H9 (cell line): ENCODE data around the gene XRCC2. TPM values are rescaled to one million over a fixed set of nuclear protein-coding genes. Genes with fewer than 3 reads are reported as not detected.
"Not testable (repeated sequence)": the region's sequence is repeated elsewhere in the genome, so short reads cannot be mapped to it uniquely, and the experiment has no call there.

ENCODE experiments used
- DNase-seq: peaks from one replicate; pipeline ENCODE4 v3.0.0-alpha.2; 2017
- H2AFZ ChIP-seq: one replicate; pipeline ENCODE4 v1.6.1; 2013; ENCODE audit warnings: mild to moderate bottlenecking, low read length, control low read depth, moderate library complexity
- H2AK5ac ChIP-seq: 2 replicates; pipeline ENCODE4 v1.6.1; 2013; ENCODE audit warnings: low read length, control low read depth, mixed read lengths; ENCODE audit not compliant: insufficient read length
- H2BK120ac ChIP-seq: one replicate; pipeline ENCODE4 v1.6.1; 2013; ENCODE audit warnings: low read depth, mild to moderate bottlenecking, low read length, control low read depth, inconsistent platforms; ENCODE audit not compliant: poor library complexity, severe bottlenecking
- H2BK12ac ChIP-seq: 2 replicates; pipeline ENCODE4 v1.6.1; 2013; ENCODE audit warnings: low read length, control low read depth, mixed read lengths, low read depth; ENCODE audit not compliant: insufficient read length
- H2BK15ac ChIP-seq: 2 replicates; pipeline ENCODE4 v1.6.1; 2013; ENCODE audit warnings: low read depth, low read length, control low read depth
- H2BK20ac ChIP-seq: one replicate; pipeline ENCODE4 v1.6.1; 2013; ENCODE audit warnings: low read depth, mild to moderate bottlenecking, low read length, control low read depth, inconsistent platforms; ENCODE audit not compliant: poor library complexity, severe bottlenecking
- H2BK5ac ChIP-seq: 2 replicates; pipeline ENCODE4 v1.6.1; 2013; ENCODE audit warnings: low read length, control low read depth, mixed read lengths; ENCODE audit not compliant: insufficient read length
- H3K14ac ChIP-seq: 2 replicates; pipeline ENCODE4 v1.6.1; 2013; ENCODE audit warnings: low read length, control low read depth; ENCODE audit not compliant: insufficient read depth
- H3K18ac ChIP-seq: 2 replicates; pipeline ENCODE4 v1.6.1; 2013; ENCODE audit warnings: low read depth, mild to moderate bottlenecking, mixed read lengths, low read length, control low read depth; ENCODE audit not compliant: insufficient read length
- H3K23ac ChIP-seq: 2 replicates; pipeline ENCODE4 v1.6.1; 2013; ENCODE audit warnings: low read length, control low read depth, mixed read lengths, low read depth; ENCODE audit not compliant: insufficient read length
- H3K23me2 ChIP-seq: 2 replicates; pipeline ENCODE4 v1.6.1; 2013; ENCODE audit warnings: low read depth, mild to moderate bottlenecking, mixed read lengths, low read length, control low read depth; ENCODE audit not compliant: insufficient read length, poor library complexity, severe bottlenecking
- H3K27ac ChIP-seq: 2 replicates; pipeline ENCODE4 v1.5.1; 2013; ENCODE audit warnings: low read length, control low read depth, mixed read lengths, low read depth; ENCODE audit not compliant: insufficient read length
- H3K27me3 ChIP-seq: 2 replicates; pipeline ENCODE4 v1.6.1; 2013; ENCODE audit warnings: low read length, control low read depth, inconsistent platforms; ENCODE audit not compliant: insufficient read depth
- H3K4ac ChIP-seq: 2 replicates; pipeline ENCODE4 v1.6.1; 2013; ENCODE audit warnings: low read depth, mild to moderate bottlenecking, control low read depth, inconsistent platforms, low read length, moderate library complexity
- H3K4me1 ChIP-seq: 2 replicates; pipeline ENCODE4 v1.6.1; 2013; ENCODE audit warnings: low read length, control low read depth, inconsistent platforms; ENCODE audit not compliant: insufficient read depth
- H3K4me2 ChIP-seq: 2 replicates; pipeline ENCODE4 v1.6.1; 2013; ENCODE audit warnings: low read length, control low read depth, mixed read lengths; ENCODE audit not compliant: insufficient read length, insufficient read depth
- H3K56ac ChIP-seq: 2 replicates; pipeline ENCODE4 v1.6.1; 2013; ENCODE audit warnings: low read depth, mild to moderate bottlenecking, mixed read lengths, low read length, control low read depth; ENCODE audit not compliant: insufficient read length
- H3K79me1 ChIP-seq: 2 replicates; pipeline ENCODE4 v1.6.1; 2013; ENCODE audit warnings: low read depth, mild to moderate bottlenecking, moderate library complexity, low read length, control low read depth, inconsistent platforms; ENCODE audit not compliant: insufficient read depth, poor library complexity, severe bottlenecking
- H3K79me2 ChIP-seq: 2 replicates; pipeline ENCODE4 v1.6.1; 2013; ENCODE audit warnings: low read length, control low read depth, inconsistent platforms; ENCODE audit not compliant: insufficient read depth
- H3K9ac ChIP-seq: 2 replicates; pipeline ENCODE4 v1.6.1; 2013; ENCODE audit warnings: low read length, control low read depth, mixed read lengths; ENCODE audit not compliant: insufficient read length; ENCODE audit errors: extremely low read depth
- H3K9me3 ChIP-seq: one replicate; pipeline ENCODE4 v1.6.1; 2013; ENCODE audit warnings: low read depth, low read length, inconsistent platforms; ENCODE audit not compliant: control insufficient read depth
- H3T11ph ChIP-seq: one replicate; pipeline ENCODE4 v1.6.1; 2013; ENCODE audit warnings: mild to moderate bottlenecking, low read length, control low read depth, inconsistent platforms
- H4K20me1 ChIP-seq: one replicate; pipeline ENCODE4 v1.6.1; 2013; ENCODE audit not compliant: control insufficient read depth, insufficient read length, insufficient read depth
- H4K5ac ChIP-seq: 2 replicates; pipeline ENCODE4 v1.6.1; 2013; ENCODE audit warnings: low read depth, mild to moderate bottlenecking, mixed read lengths, low read length, control low read depth; ENCODE audit not compliant: insufficient read length
- H4K8ac ChIP-seq: replicated peaks from 2 replicates; pipeline ENCODE4 v1.6.1; 2013; ENCODE audit warnings: low read length, control low read depth, mixed read lengths, low read depth; ENCODE audit not compliant: insufficient read length
- H4K91ac ChIP-seq: 2 replicates; pipeline ENCODE4 v1.6.1; 2013; ENCODE audit warnings: low read depth, mild to moderate bottlenecking, moderate library complexity, mixed read lengths, low read length, control low read depth; ENCODE audit not compliant: insufficient read length
- H3K27ac Mint-ChIP-seq, 3 experiments: 2 replicates in 2 of 3; 3 replicates in 1 of 3; pipeline ENCODE4 v1.8.0; 2020 to 2021; ENCODE audit warnings: mixed read lengths in 3 of 3, mild to moderate bottlenecking in 1 of 3, moderate library complexity in 1 of 3
- H3K27me3 Mint-ChIP-seq: 2 replicates; pipeline ENCODE4 v1.8.0; 2021; ENCODE audit warnings: low read depth, mild to moderate bottlenecking, moderate library complexity, mixed read lengths
- H3K36me3 Mint-ChIP-seq, 3 experiments: 2 replicates in 2 of 3; 3 replicates in 1 of 3; pipeline ENCODE4 v1.8.0; 2020 to 2021; ENCODE audit warnings: low read depth in 3 of 3, mixed read lengths in 3 of 3; ENCODE audit not compliant: insufficient read depth in 1 of 3
- H3K4me1 Mint-ChIP-seq, 2 experiments: 2 replicates each; pipeline ENCODE4 v1.8.0; 2020; ENCODE audit warnings: mixed read lengths in 2 of 2
- H3K4me3 Mint-ChIP-seq, 2 experiments: 2 replicates in 1 of 2; 3 replicates in 1 of 2; pipeline ENCODE4 v1.8.0; 2020 to 2021; ENCODE audit warnings: mild to moderate bottlenecking in 2 of 2, mixed read lengths in 2 of 2, moderate library complexity in 1 of 2
- H3K9me3 Mint-ChIP-seq, 2 experiments: 2 replicates in 1 of 2; 3 replicates in 1 of 2; pipeline ENCODE4 v1.8.0; 2020; ENCODE audit warnings: mild to moderate bottlenecking in 2 of 2, mixed read lengths in 2 of 2, moderate library complexity in 1 of 2
- WGBS: extraction: QIAGEN DNeasy Blood & Tissue Kit; methylation state at CpG from one replicate; pipeline ENCODE4 v1.1.7; 2013; ENCODE audit warnings: missing lambda C conversion rate, low lambda C conversion rate, mixed read lengths; ENCODE audit not compliant: insufficient read length; ENCODE audit errors: extremely low coverage; 5-methylcytosine and 5-hydroxymethylcytosine counted together
- total RNA-seq: library from RNA; stranded (reverse); gene quantifications from 2 replicates; pipeline ENCODE4 v1.2.1, GENCODE V29; 2021
- TF ChIP-seq, protein P1 (sequence below): fragments of 200-600 bp; sonication (generic); conservative IDR thresholded peaks from 3 replicates; pipeline ENCODE4 v1.8.0; 2021; ENCODE audit warnings: antibody characterized with exemption, mild to moderate bottlenecking

Gene XRCC2
- total RNA-seq, 1 experiment from 2014 or later, result 22.8 TPM

DNA sequence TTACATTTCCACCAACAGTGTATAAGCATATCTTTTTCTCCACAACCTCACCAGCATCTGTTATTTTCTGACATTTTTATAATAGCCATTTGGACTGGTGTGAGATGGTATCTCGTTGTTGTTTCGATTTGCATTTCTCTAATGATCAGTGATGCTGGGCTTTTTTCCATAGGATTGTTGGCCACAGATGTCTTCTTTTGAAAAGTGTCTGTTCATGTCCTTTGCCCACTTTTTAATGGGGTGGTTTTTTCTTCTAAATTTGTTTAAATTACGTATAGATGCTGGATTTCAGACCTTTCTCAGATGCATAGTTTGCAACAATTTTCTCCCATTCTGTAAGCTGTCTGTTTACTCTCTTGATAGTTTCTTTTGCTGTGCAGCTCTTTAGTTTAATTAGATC, 28.9 kb downstream of the XRCC2 start:
- Histone ChIP-seq H2BK12ac (no peak overlapping the region), H4K5ac (no peak overlapping the region), H3K4me2 (no peak overlapping the region), H2BK20ac (no peak overlapping the region), H2BK120ac (no peak overlapping the region), H4K20me1 (no peaks in the 10 kb centered on the region), H3K9ac (no peak overlapping the region), H3K18ac (no peak overlapping the region), H4K8ac (no peak overlapping the region), H3K4me1 (no peaks in the 10 kb centered on the region), H3K9me3 (no peaks in the 10 kb centered on the region), H3K27me3 (no peaks in the 10 kb centered on the region), H3K23ac (no peak overlapping the region), H2BK5ac (no peak overlapping the region), H3K79me2 (no peaks in the 10 kb centered on the region), H2AFZ (no peak overlapping the region), H2AK5ac (no peak overlapping the region), H4K91ac (no peak overlapping the region), H3K56ac (no peak overlapping the region), H3K4ac (no peak overlapping the region), H2BK15ac (no peak overlapping the region), H3K14ac (no peak overlapping the region), H3T11ph (no peak overlapping the region), H3K27ac (no peak overlapping the region), H3K23me2 (no peaks in the 10 kb centered on the region), H3K79me1 (no peaks in the 10 kb centered on the region)
- TF ChIP-seq, protein P1, sequence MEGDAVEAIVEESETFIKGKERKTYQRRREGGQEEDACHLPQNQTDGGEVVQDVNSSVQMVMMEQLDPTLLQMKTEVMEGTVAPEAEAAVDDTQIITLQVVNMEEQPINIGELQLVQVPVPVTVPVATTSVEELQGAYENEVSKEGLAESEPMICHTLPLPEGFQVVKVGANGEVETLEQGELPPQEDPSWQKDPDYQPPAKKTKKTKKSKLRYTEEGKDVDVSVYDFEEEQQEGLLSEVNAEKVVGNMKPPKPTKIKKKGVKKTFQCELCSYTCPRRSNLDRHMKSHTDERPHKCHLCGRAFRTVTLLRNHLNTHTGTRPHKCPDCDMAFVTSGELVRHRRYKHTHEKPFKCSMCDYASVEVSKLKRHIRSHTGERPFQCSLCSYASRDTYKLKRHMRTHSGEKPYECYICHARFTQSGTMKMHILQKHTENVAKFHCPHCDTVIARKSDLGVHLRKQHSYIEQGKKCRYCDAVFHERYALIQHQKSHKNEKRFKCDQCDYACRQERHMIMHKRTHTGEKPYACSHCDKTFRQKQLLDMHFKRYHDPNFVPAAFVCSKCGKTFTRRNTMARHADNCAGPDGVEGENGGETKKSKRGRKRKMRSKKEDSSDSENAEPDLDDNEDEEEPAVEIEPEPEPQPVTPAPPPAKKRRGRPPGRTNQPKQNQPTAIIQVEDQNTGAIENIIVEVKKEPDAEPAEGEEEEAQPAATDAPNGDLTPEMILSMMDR, result no peak
- H3K27ac Mint-ChIP-seq, result no peak overlapping the region
- no CpG with 5 or more reads among the region's 3 CpGs for WGBS
- no peaks in the 10 kb centered on the region for H3K4me1 Mint-ChIP-seq
- no peak overlapping the region for H3K4me3 Mint-ChIP-seq
- peaks cover 55 to 74% (median 68%) of the 10 kb centered on the region in 3 experiments for H3K36me3 Mint-ChIP-seq
- H3K9me3 Mint-ChIP-seq, result peaks cover 9 to 33% of the 10 kb centered on the region in 2 experiments; a peak in 4 of 5 replicates
- H3K27me3 Mint-ChIP-seq, result no peaks in the 10 kb centered on the region
- no peak for DNase-seq

DNA sequence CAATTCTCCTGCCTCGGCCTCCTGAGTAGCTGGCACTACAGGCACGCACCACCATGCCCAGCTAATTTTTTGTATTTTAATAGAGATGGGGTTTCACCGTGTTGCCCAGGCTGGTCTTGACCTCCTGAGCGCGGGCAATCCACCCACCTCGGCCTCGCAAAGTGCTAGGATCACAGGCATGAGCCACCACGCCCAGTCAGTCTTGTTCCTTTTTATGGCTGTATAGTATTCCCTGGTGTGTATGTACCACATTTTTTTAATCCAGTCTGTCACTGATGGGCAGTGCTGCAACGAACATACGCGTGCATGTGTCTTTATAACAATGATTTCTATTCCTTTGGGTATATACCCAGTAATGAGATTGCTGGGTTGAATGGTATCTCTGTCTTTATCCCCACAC, 29.4 kb downstream of the XRCC2 start:
- peaks cover 55 to 71% (median 65%) of the 10 kb centered on the region in 3 experiments for H3K36me3 Mint-ChIP-seq

More for the DNA sequence above, 29.4 kb downstream of the XRCC2 start:
- not testable (repeated sequence) for H3K9ac ChIP-seq, H3K4ac ChIP-seq, DNase-seq, H2BK15ac ChIP-seq, H2BK20ac ChIP-seq, H2BK12ac ChIP-seq, H3K79me1 ChIP-seq, H2AK5ac ChIP-seq, H4K5ac ChIP-seq, H2AFZ ChIP-seq, H3K4me1 Mint-ChIP-seq, H3K4me3 Mint-ChIP-seq, H4K91ac ChIP-seq, H3K79me2 ChIP-seq, H4K8ac ChIP-seq, H3T11ph ChIP-seq, H3K27ac ChIP-seq, H3K56ac ChIP-seq, H3K18ac ChIP-seq, H2BK120ac ChIP-seq, H3K14ac ChIP-seq, H2BK5ac ChIP-seq, H3K23ac ChIP-seq, H4K20me1 ChIP-seq, H3K4me1 ChIP-seq, H3K27me3 Mint-ChIP-seq, H3K27ac Mint-ChIP-seq, H3K23me2 ChIP-seq, H3K4me2 ChIP-seq, H3K27me3 ChIP-seq, H3K9me3 ChIP-seq
- no CpG with 5 or more reads among the region's 11 CpGs for WGBS
- H3K9me3 Mint-ChIP-seq, result peaks cover 9 to 33% of the 10 kb centered on the region in 2 experiments; a peak in 4 of 5 replicates
